ENCODE measurements around the gene TRPV6.

DNA sequence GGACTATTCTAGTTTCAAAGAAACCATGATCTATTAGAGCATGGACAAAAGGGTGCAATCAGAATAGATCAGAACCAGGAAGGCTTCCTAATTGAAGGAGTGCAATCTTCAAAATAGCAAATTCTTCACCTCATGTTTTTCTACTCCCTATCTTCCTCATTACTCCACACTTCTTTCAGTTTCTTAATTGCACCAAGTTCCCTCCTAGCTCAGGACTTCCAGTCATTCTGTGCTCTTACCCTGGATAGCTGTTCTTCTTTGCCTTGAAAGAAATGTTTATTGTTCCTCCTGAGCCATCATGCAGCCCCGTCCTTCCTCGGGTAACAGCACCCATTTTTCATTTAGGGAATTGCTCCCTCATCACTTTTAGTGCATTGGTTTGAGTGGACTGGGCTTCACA lies 24.9 kb upstream of the TRPV6 start:
- TF ChIP-seq ATF3 (IDR thresholded peaks at IDR 0.05) (no peak), NR2F2 (IDR thresholded peaks at IDR 0.05) (no peak), REST (IDR thresholded peaks at IDR 0.05) (no peak)

All from liver (tissue), 2 donors.